Measurements from ENCODE around the gene PCDHB6.
A peak's percentile ranks its signal among the peaks of the same experiment; 100 is the strongest.
"Not testable (repeated sequence)": the region's sequence is repeated elsewhere in the genome, so short reads cannot be mapped to it uniquely, and the experiment has no call there.

Gene PCDHB6

GRCh38 chr5:141149812-141150211, at the start of gene PCDHB6:
Gene PCDHB6, plus strand, starts transcription at chr5:141150057. Its CDS starts 201 bp downstream, at chr5:141150258.
- no peak for DNase-seq (ENCODE audit: low read depth in 2 of 2)

- peak in 1 of 2 donors; percentile 24 for DNase-seq (ENCODE audit: low read depth in 2 of 2)
Measured at GRCh38 chr5:141100243-141100805, 49.5 kb upstream of the PCDHB6 start, which contains the start of gene PCDHB3. Gene PCDHB3, plus strand, starts transcription at chr5:141100473. Its CDS starts 177 bp downstream, at chr5:141100650.

- no peak for DNase-seq (ENCODE audit: low read depth in 2 of 2)
Measured at GRCh38 chr5:141101059-141101458, 48.8 kb upstream of the PCDHB6 start.

GRCh38 chr5:141102070-141102469, 47.8 kb upstream of the PCDHB6 start:
- DNase-seq (ENCODE audit: low read depth in 2 of 2), result not testable (repeated sequence)

GRCh38 chr5:141102471-141102870, 47.4 kb upstream of the PCDHB6 start:
- DNase-seq (ENCODE audit: low read depth in 2 of 2), result not testable (repeated sequence)

GRCh38 chr5:141105350-141105749, 44.5 kb upstream of the PCDHB6 start:
- DNase-seq (ENCODE audit: low read depth in 2 of 2), result no peak

- no peak for DNase-seq (ENCODE audit: low read depth in 2 of 2)
Measured at GRCh38 chr5:141119250-141119649, 30.6 kb upstream of the PCDHB6 start.

- DNase-seq (ENCODE audit: low read depth in 2 of 2), result no peak
Measured at GRCh38 chr5:141121563-141121962, 28.3 kb upstream of the PCDHB6 start, which contains the start of gene PCDHB4. Gene PCDHB4, plus strand, starts transcription at chr5:141121818. Its CDS starts 181 bp downstream, at chr5:141121999.

GRCh38 chr5:141121985-141122384, 27.9 kb upstream of the PCDHB6 start:
- no peak for DNase-seq (ENCODE audit: low read depth in 2 of 2)

- not testable (repeated sequence) for DNase-seq (ENCODE audit: low read depth in 2 of 2)
Measured at GRCh38 chr5:141123396-141124135, 26.3 kb upstream of the PCDHB6 start.

GRCh38 chr5:141127305-141127704, 22.6 kb upstream of the PCDHB6 start:
- DNase-seq (ENCODE audit: low read depth in 2 of 2), result no peak

- no peak for DNase-seq (ENCODE audit: low read depth in 2 of 2)
Measured at GRCh38 chr5:141135030-141135717, 14.7 kb upstream of the PCDHB6 start, which contains the start of gene PCDHB5. Gene PCDHB5, plus strand, starts transcription at chr5:141135206. Its CDS starts 229 bp downstream, at chr5:141135435.

GRCh38 chr5:141135718-141136266, 14.1 kb upstream of the PCDHB6 start:
- DNase-seq (ENCODE audit: low read depth in 2 of 2), result no peak

GRCh38 chr5:141137346-141137745, 12.5 kb upstream of the PCDHB6 start:
- not testable (repeated sequence) for DNase-seq (ENCODE audit: low read depth in 2 of 2)

- DNase-seq (ENCODE audit: low read depth in 2 of 2), result no peak
Measured at GRCh38 chr5:141150224-141150992, 551 bp downstream of the PCDHB6 start.

GRCh38 chr5:141150993-141151325, 1.1 kb downstream of the PCDHB6 start:
- no peak for DNase-seq (ENCODE audit: low read depth in 2 of 2)

GRCh38 chr5:141151632-141152031, 1.8 kb downstream of the PCDHB6 start:
- DNase-seq (ENCODE audit: low read depth in 2 of 2), result not testable (repeated sequence)

GRCh38 chr5:141152096-141152495, 2.2 kb downstream of the PCDHB6 start:
- not testable (repeated sequence) for DNase-seq (ENCODE audit: low read depth in 2 of 2)

- no peak for DNase-seq (ENCODE audit: low read depth in 2 of 2)
Measured at GRCh38 chr5:141155540-141156374, 5.9 kb downstream of the PCDHB6 start.

- not testable (repeated sequence) for DNase-seq (ENCODE audit: low read depth in 2 of 2)
Measured at GRCh38 chr5:141157356-141157755, 7.5 kb downstream of the PCDHB6 start.
